ENCODE measurements around the gene IL4. TPM values are rescaled to one million over a fixed set of nuclear protein-coding genes. Genes with fewer than 3 reads are reported as not detected.

IL4 gene
- polyA plus RNA-seq, 1 donor (not counting 4 experiments of a cell fraction or from before 2014, with no cell fraction given) = not detected

GRCh38 chr5:132725745-132726144 lies 52.0 kb downstream of the IL4 start:
- FAIRE-seq (no peak), DNase-seq (ENCODE audit: low read depth, low spot score) (no peak)
- H3K4me1 ChIP-seq (ENCODE audit: control insufficient read depth, extremely low read depth, insufficient read depth, low read length) = no peaks in the 10 kb centered on the region
- H3K4me2 ChIP-seq (ENCODE audit: control insufficient read depth, extremely low read depth, insufficient read depth, low read depth, low read length) = no peak overlapping the region
- no peak overlapping the region for H3K4me3 ChIP-seq (ENCODE audit: control insufficient read depth in 2 of 3, extremely low read depth in 1 of 3, insufficient read depth in 2 of 3, low read depth in 1 of 3, low read length in 3 of 3)
- H4K20me1 ChIP-seq (ENCODE audit: control insufficient read depth, extremely low read depth, insufficient read depth, low read length) = no peaks in the 10 kb centered on the region
- no peak overlapping the region for H3K9ac ChIP-seq (ENCODE audit: control insufficient read depth, extremely low read depth, insufficient read depth, low read length)
- H3K36me3 ChIP-seq (ENCODE audit: control insufficient read depth in 2 of 2, extremely low read depth in 1 of 2, insufficient read depth in 2 of 2, low read length in 2 of 2) = no peaks in the 10 kb centered on the region
- H2AFZ ChIP-seq (ENCODE audit: control insufficient read depth, low read length) = no peak overlapping the region
- H3K79me2 ChIP-seq (ENCODE audit: control insufficient read depth, insufficient read depth, low read length) = peaks cover 1% of the 10 kb centered on the region
- H3K27me3 ChIP-seq (ENCODE audit: control insufficient read depth, extremely low read depth, insufficient read depth, low read length) = no peaks in the 10 kb centered on the region
- no peaks in the 10 kb centered on the region for H3K9me3 ChIP-seq (ENCODE audit: control insufficient read depth, low read depth, low read length)
- no peak for TF ChIP-seq CTCF (optimal IDR thresholded peaks at IDR 0.05 in 1 of 3, IDR thresholded peaks at IDR 0.05 in 1 of 3, conservative IDR thresholded peaks at IDR 0.05 in 1 of 3; ENCODE audit: extremely low read depth in 1 of 3, insufficient read depth in 2 of 3, low read length in 3 of 3)
- TF ChIP-seq EZH2 (IDR thresholded peaks at IDR 0.05; ENCODE audit: low read length) = no peak
- no peaks in the 10 kb centered on the region for H3K9me1 ChIP-seq (ENCODE audit: control insufficient read depth, extremely low read depth, insufficient read depth, low read length)
- no peak overlapping the region for H3K27ac ChIP-seq (ENCODE audit: control insufficient read depth, insufficient read depth, low read length)
- dilution Hi-C loops (cut with MboI; ENCODE audit: extremely low pct_ligation_motif_present, low sequenced_read_pairs) = no loop called here

- Histone ChIP-seq H3K9me1 (ENCODE audit: control insufficient read depth, extremely low read depth, insufficient read depth, low read length) (no peaks in the 10 kb centered on the region), H4K20me1 (ENCODE audit: control insufficient read depth, extremely low read depth, insufficient read depth, low read length) (no peaks in the 10 kb centered on the region), H3K4me2 (ENCODE audit: control insufficient read depth, extremely low read depth, insufficient read depth, low read depth, low read length) (no peak overlapping the region), H3K9me3 (ENCODE audit: control insufficient read depth, low read depth, low read length) (no peaks in the 10 kb centered on the region), H3K79me2 (ENCODE audit: control insufficient read depth, insufficient read depth, low read length) (peaks cover 1% of the 10 kb centered on the region), H3K4me1 (ENCODE audit: control insufficient read depth, extremely low read depth, insufficient read depth, low read length) (no peaks in the 10 kb centered on the region), H2AFZ (ENCODE audit: control insufficient read depth, low read length) (no peak overlapping the region), H3K27ac (ENCODE audit: control insufficient read depth, insufficient read depth, low read length) (no peak overlapping the region), H3K36me3 (ENCODE audit: control insufficient read depth in 2 of 2, extremely low read depth in 1 of 2, insufficient read depth in 2 of 2, low read length in 2 of 2) (peaks cover 0 to 5% of the 10 kb centered on the region in 2 experiments), H3K27me3 (ENCODE audit: control insufficient read depth, extremely low read depth, insufficient read depth, low read length) (no peaks in the 10 kb centered on the region), H3K9ac (ENCODE audit: control insufficient read depth, extremely low read depth, insufficient read depth, low read length) (no peak overlapping the region), H3K4me3 (ENCODE audit: control insufficient read depth in 2 of 3, extremely low read depth in 1 of 3, insufficient read depth in 2 of 3, low read depth in 1 of 3, low read length in 3 of 3) (no peak overlapping the region)
- TF ChIP-seq CTCF (optimal IDR thresholded peaks at IDR 0.05 in 1 of 3, IDR thresholded peaks at IDR 0.05 in 1 of 3, conservative IDR thresholded peaks at IDR 0.05 in 1 of 3; ENCODE audit: extremely low read depth in 1 of 3, insufficient read depth in 2 of 3, low read length in 3 of 3) (no peak), EZH2 (IDR thresholded peaks at IDR 0.05; ENCODE audit: low read length) (no peak)
- dilution Hi-C loops (cut with MboI; ENCODE audit: extremely low pct_ligation_motif_present, low sequenced_read_pairs) = no loop called here
- no peak for FAIRE-seq
- DNase-seq (ENCODE audit: low read depth, low spot score) = no peak
These were observed 56.1 kb downstream of the IL4 start for GRCh38 chr5:132729896-132730295.

Other genes with a start within 250 kb of the IL4 start
- 3.7 to 16.4 TPM (median 6.2 TPM) in 3 replicates for gene IRF1, start 183.2 kb upstream of the IL4 start, polyA plus RNA-seq
- gene IL5, start 130.5 kb upstream of the IL4 start, polyA plus RNA-seq = not detected in 3 replicates
- gene RAD50, start 117.0 kb upstream of the IL4 start, polyA plus RNA-seq = 14.8 to 26.3 TPM (median 18.2 TPM) in 3 replicates
- gene IL13, start 15.8 kb upstream of the IL4 start, polyA plus RNA-seq = not detected in 3 replicates
- gene KIF3A, start 63.6 kb downstream of the IL4 start, polyA plus RNA-seq = 7.0 to 15.4 TPM (median 8.6 TPM) in 3 replicates
- gene CCNI2, start 73.4 kb downstream of the IL4 start, polyA plus RNA-seq = 0.05 to 0.14 TPM in 2 of 3 replicates, not detected in the other
- 41.6 to 50.2 TPM (median 46.4 TPM) in 3 replicates for gene SEPTIN8, start 103.2 kb downstream of the IL4 start, polyA plus RNA-seq
- not detected in 3 replicates for gene SOWAHA, start 139.3 kb downstream of the IL4 start, polyA plus RNA-seq
- 0.25 to 0.73 TPM (median 0.58 TPM) in 3 replicates for gene SHROOM1, start 156.7 kb downstream of the IL4 start, polyA plus RNA-seq
- gene GDF9, start 192.5 kb downstream of the IL4 start, polyA plus RNA-seq = 0.11 to 0.54 TPM (median 0.21 TPM) in 3 replicates
- 199 to 488 TPM (median 398 TPM) in 3 replicates for gene UQCRQ, start 192.7 kb downstream of the IL4 start, polyA plus RNA-seq
- gene LEAP2, start 199.7 kb downstream of the IL4 start, polyA plus RNA-seq = 0.28 to 1.2 TPM (median 0.50 TPM) in 3 replicates

Measured in keratinocyte (primary cell).